H1 (cell line): ENCODE results near the gene SYNPR.

Experiments
- RFX5 ChIP-seq: IDR thresholded peaks from 2 replicates; pipeline ENCODE4 v1.6.1; 2011; ENCODE audit warnings: low read depth, low read length, improper control_type of control experiment, borderline replicate concordance
- TF ChIP-seq, protein P1 (sequence below), 3 experiments: IDR thresholded peaks; 1 replicate in 2 of 3; 2 replicates in 1 of 3; pipeline versions ENCODE4 v1.5.1 to v1.6.1; 2011; ENCODE audit warnings: low read length in 3 of 3, mild to moderate bottlenecking in 3 of 3, inconsistent platforms in 2 of 3, low read depth in 1 of 3, moderate library complexity in 1 of 3; ENCODE audit not compliant: insufficient read depth in 1 of 3; ENCODE audit errors: control extremely low read depth in 1 of 3

DNA sequence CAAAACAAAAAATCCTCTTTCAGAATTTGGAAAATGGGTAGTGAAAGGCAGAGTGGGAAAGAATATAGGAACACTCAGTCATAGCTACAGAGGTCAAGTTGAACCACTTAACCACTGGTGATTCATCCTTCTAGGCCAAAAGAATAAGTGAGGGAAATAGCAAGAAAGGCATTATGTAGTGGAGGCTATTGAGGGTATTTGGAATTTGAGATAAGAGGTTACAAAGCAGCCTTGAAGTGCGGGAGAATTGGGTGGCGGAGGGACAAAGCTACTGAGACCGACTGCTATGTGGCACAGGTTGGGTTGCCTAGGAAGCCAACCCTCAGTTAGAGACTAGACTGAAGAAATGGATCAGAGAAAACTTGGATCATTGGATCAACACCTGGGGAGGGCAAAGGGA is 109.5 kb downstream of the SYNPR start:
- TF ChIP-seq, protein P1, sequence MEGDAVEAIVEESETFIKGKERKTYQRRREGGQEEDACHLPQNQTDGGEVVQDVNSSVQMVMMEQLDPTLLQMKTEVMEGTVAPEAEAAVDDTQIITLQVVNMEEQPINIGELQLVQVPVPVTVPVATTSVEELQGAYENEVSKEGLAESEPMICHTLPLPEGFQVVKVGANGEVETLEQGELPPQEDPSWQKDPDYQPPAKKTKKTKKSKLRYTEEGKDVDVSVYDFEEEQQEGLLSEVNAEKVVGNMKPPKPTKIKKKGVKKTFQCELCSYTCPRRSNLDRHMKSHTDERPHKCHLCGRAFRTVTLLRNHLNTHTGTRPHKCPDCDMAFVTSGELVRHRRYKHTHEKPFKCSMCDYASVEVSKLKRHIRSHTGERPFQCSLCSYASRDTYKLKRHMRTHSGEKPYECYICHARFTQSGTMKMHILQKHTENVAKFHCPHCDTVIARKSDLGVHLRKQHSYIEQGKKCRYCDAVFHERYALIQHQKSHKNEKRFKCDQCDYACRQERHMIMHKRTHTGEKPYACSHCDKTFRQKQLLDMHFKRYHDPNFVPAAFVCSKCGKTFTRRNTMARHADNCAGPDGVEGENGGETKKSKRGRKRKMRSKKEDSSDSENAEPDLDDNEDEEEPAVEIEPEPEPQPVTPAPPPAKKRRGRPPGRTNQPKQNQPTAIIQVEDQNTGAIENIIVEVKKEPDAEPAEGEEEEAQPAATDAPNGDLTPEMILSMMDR (IDR thresholded peaks at IDR 0.05; ENCODE audit: control extremely low read depth in 1 of 3, insufficient read depth in 1 of 3, low read depth in 1 of 3, low read length in 3 of 3): no peak
- no peak for TF ChIP-seq RFX5
